ENCODE measurements around the gene LHFPL6.

Gene LHFPL6

DNA sequence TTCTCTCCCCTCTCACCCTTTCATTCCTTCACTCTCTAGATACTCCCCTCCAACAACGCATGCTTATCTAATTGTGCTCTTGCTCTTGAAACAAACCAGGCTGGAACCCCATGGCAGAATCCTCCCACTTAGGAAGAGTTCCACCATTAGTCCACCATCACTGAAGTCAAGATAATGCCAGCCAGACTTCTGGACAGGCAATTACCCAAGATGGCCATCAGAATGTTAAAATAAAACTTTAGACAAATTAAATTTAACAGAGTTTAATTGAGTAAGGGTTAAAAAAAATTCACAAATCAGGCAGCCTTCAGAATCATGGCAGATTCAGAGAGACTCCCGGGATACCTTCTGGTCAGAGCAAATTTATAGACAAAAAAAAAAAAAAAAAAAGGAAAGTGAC lies 221.5 kb downstream of the LHFPL6 start:
- DNase-seq (ENCODE audit: low spot score) = no peak

DNA sequence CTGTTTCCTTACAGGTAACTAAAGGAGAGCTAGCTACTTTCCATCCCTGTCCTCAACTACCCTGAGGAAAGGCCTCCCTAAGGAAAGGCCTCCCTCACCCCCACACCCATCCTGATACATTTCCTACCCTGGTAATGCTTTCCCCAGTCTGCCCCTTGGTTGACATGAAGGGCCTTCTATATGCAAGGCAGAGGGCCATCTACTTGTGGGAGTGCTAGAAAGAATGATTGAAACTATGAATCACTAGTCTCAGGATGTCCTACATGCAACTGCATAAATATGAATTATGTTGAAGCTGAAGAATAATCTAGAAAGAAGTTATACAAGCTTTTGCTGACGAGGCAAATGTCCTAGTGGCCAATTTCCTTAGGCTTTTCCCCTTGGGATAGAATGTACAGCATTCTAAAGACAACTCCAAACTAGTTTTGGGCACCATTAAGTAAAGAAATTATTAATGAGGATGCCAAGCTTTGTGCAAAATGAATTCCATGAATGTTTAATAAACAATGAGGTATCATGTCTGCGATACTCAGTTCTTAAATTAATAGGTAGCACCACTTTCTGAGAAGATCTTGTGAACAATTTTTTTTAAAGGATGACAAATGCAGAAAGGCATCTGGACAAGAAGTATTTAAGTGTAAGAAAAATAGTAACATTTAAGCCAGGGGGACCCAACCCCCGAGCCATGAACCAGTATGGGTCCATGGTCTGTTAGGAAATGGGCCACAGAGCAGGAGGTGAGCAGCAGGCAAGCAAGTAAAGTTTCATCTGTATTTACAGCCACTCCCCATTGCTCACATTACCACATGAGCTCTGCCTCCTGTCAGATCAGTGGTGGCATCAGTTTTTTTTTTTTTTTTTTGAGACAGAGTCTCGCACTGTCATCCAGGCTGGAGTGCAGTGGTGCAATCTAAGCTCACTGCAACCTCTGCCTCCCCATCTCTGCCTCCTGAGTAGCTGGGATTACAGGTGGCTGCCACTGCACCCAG lies 223.0 kb downstream of the LHFPL6 start:
- DNase-seq (ENCODE audit: low spot score) = no peak

DNA sequence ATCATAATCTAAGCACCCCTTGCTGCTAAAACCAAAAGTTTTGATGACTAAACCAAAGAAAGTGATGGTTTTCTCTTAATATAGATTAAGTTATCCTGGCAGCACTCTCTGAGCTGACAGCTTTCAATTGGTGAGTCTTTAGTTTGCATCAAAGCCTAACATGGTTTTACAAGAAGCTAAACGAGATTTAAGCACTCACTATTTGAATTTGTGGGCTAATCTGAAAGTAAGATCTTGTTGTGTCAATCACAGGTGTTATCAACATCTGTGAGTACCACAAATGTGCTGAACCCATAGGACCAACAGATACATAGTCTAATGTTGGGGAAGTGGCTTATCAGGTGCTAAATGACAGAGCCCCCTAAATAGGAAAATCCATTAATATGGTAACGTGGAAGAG lies 223.9 kb downstream of the LHFPL6 start:
- DNase-seq (ENCODE audit: low spot score) = no peak

DNA sequence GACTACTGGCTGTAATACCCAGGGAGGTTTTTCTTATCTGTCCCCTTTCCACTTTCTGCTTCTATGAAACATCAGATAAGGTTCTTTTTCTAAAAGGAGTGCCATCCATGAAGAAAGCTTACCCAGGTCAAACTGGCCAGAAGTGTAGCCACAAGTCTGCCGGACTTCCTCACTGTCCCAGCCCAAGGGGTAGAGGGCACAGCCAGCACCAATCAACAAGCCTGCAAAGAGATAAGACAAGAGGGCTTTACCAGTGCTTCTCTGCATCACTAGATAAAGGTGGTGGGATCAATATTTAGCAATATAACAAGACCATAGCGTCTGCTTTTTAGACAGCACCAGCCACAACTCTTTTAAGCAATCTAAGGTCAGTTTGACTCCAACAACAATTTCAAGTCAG lies 224.7 kb downstream of the LHFPL6 start:
- no peak for DNase-seq (ENCODE audit: low spot score)

DNA sequence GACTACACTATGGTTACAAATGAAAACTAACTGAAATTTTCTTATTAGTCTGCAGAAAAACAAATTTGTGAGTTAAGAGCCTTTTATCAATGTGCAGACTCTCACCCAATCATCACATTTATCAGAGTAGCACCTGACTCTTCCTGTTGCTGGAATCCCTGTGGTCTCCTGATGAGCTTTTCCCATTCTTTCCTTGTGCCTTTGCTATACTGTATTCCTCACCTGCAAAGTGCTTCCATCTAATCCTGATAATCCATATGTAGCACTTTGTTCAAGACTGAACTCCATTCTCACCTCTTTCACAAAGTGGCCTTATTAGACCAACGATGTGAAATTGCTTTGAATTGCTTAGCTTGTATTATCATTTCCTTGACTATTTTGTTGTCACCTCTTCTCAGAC lies 225.3 kb downstream of the LHFPL6 start:
- no peak for DNase-seq (ENCODE audit: low spot score)

DNA sequence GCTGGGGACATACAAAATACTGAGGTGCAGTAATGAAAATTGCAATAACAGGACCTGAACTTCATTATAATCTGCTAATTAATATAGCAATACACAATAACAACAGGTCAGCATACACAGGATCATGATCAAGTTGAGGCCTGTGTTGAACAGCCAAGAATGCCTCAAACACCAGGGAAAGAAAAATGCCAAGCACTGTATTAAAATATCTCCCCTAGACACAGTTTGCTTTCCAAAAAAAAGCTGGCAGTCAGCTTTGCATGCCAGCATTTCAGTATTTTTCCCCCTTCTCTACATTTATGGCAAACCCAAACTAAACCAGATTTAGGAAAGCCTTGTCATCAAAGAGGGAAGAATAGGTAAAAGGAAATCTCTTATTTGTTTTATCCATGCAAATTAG lies 226.9 kb downstream of the LHFPL6 start:
- no peak for DNase-seq (ENCODE audit: low spot score)

DNA sequence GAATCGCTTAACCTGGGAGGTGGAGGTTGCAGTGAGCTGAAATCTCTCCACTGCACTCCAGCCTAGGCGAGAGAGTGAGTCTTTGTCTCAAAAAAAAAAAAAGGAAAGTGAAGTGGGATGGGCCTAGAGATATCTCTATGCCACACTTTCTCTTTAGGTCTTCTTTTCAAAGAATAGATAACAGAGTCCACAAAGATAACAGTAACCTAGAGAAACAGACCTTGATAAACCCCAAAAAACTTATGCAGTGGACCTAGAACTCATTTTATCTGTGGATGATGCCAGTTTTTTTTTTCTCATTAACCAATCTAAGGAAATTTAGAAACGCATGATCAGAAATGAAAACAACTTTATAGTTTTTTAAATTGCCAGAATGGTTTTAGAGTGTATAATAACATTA lies 227.4 kb downstream of the LHFPL6 start:
- DNase-seq (ENCODE audit: low spot score) = no peak

DNA sequence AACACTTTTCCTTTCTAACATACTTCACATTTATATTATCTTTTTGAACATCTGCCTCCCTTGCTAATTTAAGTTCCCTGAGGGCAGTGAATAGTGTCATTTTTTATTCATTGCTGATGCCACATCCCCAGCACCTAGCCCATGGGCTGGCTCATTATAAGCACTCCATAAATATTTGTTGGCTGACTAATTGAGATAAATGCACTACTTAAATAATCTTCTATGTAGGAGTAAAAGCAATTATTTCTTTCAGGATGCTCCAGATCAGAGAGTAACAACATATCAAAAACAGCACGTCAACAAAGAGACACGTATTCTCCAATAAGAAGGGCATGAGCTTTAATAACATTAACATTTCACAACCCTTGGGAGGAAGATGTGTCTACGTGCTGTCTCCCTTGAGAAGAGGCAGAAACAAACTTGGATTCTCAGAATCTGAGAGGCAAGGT lies 228.2 kb downstream of the LHFPL6 start:
- no peak for DNase-seq (ENCODE audit: low spot score)

DNA sequence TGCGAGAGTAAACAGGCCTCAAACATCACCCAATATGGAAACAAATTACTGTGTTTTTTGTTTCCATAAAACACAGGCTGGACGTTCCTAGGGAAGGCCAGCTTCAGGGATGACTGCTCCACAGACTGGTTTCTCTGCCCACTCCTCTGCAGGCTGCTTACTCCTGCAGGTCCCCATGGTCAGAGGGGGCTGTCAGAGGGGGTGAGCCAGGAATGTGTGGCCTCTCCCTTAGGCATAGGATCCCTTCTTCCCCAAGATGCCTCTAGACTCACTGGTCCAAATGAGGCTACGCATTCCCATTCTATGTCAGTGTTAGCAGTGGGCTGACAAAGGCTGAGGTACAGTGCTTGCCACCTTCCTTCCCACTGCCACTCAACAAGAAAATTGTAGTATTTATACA lies 229.8 kb downstream of the LHFPL6 start:
- DNase-seq (ENCODE audit: low spot score) = no peak

DNA sequence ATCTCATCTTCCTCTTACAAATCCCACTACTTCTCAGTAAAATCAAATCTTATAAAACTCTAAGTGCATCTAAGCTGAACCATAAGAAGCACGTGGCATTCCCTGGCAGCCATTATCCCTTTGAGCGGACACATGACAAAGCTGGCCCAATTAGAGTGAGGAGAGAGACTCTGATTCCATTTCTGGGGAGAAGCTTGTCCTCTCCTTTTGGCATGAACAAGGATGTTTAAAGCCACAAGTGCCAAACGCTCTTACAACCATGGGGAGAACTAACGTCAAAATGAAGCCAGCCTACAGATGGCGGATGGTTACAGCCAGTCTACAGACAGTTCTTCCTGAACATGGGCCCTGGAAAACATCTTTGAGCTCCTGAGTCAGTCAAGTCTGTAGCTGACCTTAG lies 231.3 kb downstream of the LHFPL6 start:
- no peak for DNase-seq (ENCODE audit: low spot score)

DNA sequence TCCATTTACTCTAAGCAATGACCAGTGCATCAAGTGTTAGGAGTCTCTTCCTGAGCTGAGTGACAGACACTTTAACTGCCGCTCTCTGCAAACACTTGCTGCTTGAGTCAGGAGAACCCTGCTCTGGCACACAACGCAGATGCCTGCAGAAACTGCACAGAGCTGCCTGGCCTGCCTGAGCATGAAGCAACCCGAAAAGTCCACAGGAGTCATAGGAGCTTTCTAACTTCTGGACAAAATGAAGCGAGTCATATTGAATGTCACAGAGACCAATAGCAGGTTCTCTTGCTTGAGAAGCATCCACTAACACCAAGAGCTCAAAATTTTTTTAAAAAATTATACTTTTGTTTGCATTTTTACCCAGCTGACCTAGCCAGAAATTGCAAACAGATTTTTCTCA lies 232.4 kb downstream of the LHFPL6 start:
- DNase-seq (ENCODE audit: low spot score) = no peak

DNA sequence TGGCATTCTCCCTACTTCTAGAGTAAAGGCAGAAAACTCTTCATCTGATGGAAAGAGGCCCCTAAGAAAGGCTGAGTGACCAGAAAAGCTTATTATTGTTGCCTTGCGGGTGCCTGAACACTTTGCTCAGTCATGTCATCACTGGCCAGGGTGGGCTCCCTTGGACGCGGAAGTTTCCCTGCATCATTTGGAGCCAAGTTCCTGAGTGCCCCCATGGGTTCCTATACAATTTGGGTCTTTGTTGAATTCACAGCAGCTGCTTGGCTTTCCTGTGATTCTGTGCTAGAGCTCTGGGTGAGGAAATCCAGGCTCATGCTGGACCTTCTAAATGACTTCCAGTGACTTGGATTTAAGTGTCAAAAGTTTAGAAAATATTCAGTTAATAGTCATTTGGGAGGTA lies 232.9 kb downstream of the LHFPL6 start:
- no peak for DNase-seq (ENCODE audit: low spot score)

DNA sequence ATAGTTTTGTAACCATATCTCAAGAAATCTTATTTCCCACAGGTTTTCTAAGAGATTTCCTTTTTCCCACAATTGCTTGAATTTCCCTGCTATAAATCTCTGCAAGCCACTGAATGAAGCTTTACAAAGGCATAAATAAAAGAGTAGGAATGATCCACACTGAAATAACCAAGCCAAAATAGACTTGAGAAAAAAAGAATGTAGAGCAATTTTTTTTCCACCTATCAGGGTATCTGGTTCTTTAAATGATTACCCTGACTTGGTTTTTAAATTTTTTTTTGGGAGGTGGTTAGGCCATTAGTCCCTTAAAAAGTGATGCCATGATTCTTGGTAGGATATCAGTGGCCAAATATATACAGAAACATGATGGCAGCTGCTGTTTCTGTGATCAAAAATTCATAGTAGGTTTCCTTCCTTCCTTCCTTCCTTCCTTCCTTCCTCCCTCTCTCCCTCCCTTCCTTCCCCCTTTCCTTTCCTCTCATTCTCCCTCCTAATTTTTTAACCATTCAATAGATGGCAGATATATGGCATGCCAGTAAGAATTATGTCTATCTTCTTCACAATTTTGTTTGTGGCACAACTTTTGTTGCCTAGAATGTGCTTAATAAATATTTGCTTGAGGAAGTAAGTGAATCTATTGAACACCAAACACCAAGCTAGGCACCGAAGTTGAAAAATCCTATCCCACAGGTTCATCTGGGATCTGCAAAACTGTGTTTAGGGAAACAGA lies 233.7 kb downstream of the LHFPL6 start:
- DNase-seq (ENCODE audit: low spot score) = no peak

DNA sequence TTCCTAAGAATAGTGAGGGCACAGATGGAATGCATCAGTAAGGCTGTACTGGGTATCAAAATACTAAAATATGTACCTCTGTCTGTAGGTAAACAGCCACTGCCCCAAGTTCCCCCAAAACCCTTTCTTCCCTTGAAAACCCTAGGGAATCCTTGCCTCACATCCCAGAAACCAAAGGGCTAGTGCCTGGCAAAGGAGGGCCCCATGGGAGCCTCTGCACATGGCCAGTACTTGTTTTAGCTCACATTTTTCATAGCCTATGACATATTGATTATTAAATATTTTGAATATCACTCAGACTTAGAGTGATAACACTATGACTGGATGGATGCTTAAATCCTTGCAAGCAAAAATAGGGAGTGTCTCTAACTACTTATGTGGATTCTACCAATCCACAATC lies 237.1 kb downstream of the LHFPL6 start:
- no peak for DNase-seq (ENCODE audit: low spot score)

DNA sequence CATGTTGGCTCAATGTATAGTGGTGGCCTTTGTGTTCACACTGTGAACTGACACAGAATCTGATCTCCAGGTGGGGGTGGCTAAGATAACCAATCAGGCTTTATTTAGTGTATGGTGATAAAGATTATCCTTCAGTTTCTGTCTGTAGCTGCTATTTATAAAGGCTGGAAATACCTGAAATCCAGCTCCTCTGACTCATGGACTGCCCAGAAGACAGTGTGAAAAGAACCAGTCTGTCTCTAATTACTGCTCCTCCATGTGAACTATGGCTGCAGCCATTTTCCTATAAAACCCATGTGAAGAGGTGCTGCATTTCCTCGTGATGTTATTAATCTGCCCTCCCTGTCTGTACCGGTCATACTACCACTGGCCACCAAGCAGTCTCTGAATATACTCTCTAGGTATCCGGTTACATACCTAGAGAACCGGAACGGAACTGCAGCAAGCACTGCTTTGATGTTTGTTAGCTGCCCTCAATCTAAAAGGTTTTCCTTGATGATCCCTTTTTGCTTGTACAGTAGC lies 238.0 kb downstream of the LHFPL6 start:
- no peak for DNase-seq (ENCODE audit: low spot score)

DNA sequence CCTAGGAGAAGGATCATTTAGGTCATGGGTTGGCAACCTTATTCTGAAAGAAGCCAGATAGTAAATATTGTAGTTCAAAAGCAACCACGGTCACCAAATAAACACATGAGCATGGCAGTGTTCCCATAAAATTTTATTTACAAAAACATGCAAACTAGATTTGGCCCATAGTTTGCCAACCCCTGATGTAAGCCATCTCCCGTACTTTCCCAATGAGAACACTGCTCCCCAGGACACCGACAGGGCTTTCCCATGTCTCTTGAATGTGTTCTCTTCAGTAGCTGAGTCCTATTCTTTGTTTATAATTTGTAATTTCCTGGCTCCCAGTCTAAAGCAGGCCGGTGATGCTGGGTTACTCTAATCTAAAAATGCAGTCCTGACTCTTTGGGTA lies 239.6 kb downstream of the LHFPL6 start:
- DNase-seq (ENCODE audit: low spot score) = no peak

DNA sequence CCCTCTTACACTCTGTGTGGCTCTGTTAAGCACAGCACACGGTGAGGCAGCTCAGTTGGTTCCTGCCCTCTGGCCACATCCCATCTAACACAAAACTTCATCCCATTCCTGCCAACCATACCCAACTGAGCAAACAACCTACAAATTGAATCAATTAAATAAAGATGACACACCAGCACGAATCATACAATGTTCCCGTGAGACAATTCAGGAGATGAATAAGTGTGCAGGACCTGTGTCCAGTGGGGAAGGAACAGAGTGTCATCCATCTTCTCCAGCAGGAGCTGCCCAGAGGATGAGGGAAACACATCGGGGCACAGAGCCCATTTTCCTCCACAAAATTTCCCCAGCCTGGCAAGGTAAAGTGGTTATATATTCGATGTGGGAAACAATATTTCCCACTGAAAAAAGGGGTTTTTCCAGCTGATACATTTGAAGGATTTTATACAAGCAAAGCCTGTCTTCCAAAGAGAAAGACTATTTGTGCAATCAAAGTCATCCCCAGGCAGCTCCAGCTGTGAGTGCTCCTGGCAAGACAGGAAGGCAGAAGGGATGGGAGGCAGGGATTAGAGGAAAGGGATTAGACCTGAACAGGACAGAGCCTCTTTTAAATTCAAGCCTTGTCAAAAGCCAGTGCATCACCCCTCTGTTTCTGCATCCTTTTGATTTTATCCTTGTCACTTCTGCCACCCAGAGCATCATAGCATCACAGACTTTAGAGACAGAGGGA lies 240.2 kb downstream of the LHFPL6 start:
- no peak for DNase-seq (ENCODE audit: low spot score)

DNA sequence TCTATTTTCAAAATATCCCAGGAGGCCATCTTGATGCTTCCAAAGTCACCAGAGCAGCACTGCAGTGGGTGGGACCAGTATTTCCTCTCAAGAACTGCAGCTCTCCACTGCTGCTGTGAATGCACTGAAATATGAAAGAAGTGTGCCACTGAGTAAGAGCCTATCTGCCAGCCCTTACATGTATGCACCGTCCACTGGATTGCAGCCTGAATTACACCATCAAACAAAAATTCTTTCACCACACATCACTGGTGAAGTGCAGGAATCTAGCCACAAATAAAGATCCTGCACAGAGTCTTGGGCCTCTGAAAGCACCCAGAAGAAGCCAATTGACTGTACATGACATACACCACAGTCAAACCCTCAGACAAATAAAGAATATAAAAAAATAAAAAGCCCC lies 249.0 kb downstream of the LHFPL6 start:
- no peak for DNase-seq (ENCODE audit: low spot score)

DNA sequence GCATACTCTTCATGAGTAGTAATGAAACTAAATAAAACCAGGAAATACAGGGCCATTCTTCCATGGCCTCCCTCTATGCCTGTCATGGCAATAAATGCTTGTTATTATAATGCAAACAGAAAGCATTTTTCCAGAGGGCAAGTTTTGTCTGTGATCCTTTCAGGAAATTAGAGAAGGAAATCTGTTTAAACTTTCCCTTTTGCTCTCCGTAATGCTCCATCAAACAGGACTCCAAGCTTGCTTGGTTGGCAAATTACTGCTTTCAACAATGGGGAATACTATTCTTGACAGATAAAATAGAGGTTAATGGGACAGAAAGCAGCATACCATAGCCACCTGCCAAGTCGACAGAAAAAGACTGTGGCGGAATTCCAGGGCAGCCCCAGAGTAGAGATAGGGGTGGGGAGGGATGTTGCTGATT lies 252.5 kb downstream of the LHFPL6 start:
- DNase-seq (ENCODE audit: low spot score) = no peak

DNA sequence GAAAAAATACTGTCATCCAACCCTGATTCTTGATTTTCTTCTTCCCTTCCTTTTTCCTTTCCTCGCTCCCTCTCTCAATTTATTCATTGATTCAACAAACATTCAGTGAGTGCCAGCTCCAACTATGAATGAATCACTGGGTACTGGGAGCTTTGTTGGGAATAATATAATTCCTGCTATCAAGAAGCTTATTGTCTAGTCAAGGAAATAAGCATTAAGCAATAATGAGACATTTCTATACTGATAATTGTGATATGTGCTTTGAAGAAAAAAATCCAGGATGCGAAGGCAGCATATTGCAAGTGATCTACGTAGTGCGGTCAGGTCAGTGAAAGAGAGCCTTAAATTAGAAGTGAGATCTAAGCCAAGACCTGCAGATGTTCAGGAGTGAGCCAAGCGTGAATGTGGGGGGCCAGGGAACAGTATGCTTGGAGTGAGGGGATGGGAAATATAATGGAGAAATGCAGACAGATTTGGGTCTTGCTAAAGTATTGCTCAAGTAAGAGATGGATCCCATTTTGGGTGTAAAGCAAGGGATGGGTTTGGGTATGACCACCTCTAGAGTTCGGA lies 253.5 kb downstream of the LHFPL6 start:
- DNase-seq (ENCODE audit: low spot score) = no peak

DNA sequence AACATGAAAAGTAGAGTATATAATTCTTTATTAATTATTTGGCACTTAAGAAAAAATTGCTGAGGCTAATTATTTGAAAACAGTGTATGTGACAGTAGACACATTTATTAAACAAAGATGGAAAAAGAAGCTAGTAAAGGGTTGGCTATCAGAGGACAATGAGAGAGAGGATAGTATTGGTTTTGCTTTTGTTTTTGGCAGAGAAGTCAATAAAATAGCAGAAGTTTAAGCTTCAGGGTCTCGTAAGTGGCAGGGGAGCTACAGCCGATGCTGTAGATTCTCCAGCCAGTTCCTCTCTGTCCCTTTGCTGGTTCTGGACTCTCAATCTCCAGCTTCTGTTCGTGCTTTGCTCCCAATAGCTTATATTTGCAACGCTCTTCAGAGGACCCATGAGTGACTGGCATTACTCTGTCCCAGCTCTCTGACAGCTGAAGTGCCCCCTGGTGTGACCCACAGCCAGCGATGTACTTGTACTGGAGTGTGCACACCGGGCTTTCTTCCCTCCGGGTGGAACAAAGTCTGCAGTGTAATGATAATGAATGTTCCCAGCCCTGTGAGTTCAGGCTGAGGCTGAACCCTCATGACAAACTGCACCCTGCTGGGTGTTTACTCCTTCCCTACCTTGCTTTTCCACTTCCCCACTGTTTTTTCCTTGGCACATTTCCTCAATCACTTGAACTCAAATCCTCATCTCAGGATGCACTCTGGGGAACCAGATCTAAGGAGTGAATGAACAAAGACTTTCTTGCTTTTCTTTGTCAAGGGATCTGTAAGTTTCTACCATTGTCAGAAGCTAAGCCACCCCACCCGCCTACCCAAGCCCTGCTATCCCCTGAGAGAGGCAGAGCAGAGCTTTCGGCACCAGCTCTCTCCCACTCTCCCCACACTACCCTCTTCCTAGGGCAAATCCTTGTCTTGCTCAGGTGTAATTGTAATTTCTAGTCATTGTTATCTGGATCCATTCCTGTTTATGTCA lies 254.8 kb downstream of the LHFPL6 start:
- DNase-seq (ENCODE audit: low spot score) = no peak
